GM20431 (cell line): ENCODE measurements around the gene UBE2Q2.
"Not testable (repeated sequence)": the region's sequence is repeated elsewhere in the genome, so short reads cannot be mapped to it uniquely, and the experiment has no call there.

ENCODE experiments used
- in situ Hi-C: fragments of 300-500 bp; cut with MseI, MboI; formaldehyde crosslinking; loops from one replicate; pipeline ENCODE4 v1.15.0; 2020; ENCODE audit warnings: low sequenced_read_pairs; ENCODE audit not compliant: unreplicated experiment

UBE2Q2 gene

DNA sequence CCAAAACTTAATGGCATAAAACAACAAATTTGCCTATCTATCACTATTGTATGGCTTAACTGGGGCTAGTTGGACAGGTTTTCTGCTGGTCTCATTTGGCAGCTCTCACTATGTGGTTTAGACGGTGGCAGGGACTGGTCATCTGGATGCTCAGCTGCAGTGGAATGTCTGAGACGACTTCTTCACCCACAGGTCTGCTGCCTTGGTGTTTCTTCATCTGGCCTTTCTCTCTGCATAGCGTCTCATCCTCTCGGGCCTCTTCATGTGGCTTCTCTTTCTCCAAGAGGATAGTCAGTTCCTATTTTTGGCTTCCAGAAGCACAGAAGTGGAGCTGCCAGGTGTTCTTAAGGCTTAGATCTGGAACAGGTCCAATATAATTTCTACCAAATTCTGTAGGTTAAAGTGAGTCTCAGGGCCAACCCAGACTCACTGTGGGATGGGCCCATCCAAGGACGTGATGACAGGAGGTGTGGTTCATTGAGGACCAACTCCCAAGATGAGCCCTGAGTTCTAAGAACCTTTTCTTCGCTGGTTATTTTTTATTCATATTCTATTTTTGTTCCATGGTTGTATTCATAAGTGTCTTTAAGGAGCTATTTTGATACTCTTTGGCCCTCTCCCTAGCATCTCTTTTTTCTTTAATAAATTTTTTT, 18.6 kb downstream of the UBE2Q2 start:
- in situ Hi-C loops, result no loop called here

DNA sequence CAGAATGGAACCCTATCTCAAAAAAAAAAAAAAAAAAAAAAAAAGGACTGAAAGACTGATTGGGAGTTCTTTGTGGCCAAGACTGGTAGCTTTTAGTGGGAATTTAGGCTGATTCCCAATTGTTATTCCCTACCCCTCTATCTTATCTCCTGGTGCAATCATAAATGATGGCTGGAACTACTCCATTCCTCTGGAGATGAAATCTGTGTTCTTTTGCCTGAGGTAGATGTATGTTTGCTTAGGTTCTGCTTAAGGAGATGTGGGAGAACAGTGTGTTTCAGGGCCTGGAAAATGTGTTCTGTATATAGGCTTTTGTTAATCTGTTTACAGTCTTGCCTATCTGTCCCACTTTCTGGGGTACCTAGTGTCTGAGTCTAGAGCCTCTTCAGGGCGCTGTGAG, 19.5 kb downstream of the UBE2Q2 start:
- in situ Hi-C loops, result no loop called here

GRCh38 chr15:75864213-75865059, 21.2 kb downstream of the UBE2Q2 start:
- in situ Hi-C loops, result no loop called here

DNA sequence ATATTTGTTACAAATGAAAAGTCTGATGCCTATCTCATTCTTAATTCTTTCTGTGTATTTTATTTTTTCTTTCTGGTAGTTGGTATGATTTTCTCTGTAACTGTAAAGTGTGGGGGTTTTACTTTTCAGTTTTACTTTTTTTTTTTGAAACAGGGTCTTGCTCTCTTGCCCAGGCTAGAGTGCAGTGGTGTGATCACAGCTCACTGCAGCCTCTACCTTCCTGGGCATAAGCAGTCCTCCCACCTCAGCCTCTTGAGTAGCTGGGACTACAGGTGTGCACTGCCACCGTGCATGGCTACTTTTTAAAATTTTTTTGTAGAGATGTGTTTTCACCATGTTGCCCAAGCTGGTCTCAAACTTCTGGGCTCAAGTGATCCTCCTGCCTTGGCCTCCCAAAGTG, 22.8 kb downstream of the UBE2Q2 start:
- in situ Hi-C loops, result not testable (repeated sequence)

DNA sequence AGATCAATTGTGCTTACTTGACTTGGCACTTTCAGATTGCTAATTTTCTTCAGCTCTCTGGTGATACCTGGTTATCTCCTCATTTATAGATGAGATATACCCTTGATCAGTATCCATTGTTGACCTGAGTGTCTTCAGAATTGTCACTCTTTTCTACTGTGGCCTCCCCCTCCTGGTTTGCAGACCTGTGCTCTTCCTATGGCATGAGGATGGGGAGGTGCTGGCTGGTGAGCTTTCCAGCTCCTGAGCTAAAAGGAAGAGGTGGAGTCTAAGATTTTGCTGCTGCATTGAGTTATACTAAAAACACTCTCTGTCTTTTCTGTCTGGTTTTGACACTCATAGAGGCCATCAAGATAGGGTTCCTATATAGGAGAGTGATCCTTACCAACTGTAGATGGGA, 23.7 kb downstream of the UBE2Q2 start:
- in situ Hi-C loops, result no loop called here

- in situ Hi-C loops, result no loop called here
These were observed 24.2 kb downstream of the UBE2Q2 start for GRCh38 chr15:75867449-75867848.

GRCh38 chr15:75868019-75868418, 24.8 kb downstream of the UBE2Q2 start:
- in situ Hi-C loops, result no loop called here

- in situ Hi-C loops, result no loop called here
These were observed 26.2 kb downstream of the UBE2Q2 start for GRCh38 chr15:75869446-75869845.

GRCh38 chr15:75871589-75871988, 28.3 kb downstream of the UBE2Q2 start:
- in situ Hi-C loops, result not testable (repeated sequence)

- in situ Hi-C loops, result no loop called here
These were observed 29.2 kb downstream of the UBE2Q2 start for GRCh38 chr15:75872403-75872990.

DNA sequence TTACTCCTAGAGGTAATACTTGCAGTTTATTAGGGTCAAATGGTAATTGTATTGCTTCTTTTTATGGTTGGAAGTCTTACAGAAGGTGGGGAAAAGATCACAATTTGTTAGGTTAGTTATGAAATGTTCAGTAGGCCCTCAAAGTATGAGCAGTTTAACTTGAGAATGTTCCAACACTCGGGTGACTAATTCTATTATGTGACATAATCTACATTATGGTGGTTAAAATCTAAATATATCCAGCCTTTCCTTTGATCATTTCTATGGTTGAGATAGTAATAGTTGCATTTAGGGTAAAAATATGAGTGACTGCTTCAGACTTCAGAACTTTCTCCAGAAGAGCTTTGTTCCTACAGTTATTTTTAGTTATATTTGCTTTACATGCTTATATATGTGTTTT, 40.8 kb downstream of the UBE2Q2 start:
- in situ Hi-C loops, result no loop called here

GRCh38 chr15:75887178-75887577, 43.9 kb downstream of the UBE2Q2 start:
- in situ Hi-C loops, result no loop called here

- in situ Hi-C loops, result no loop called here
These were observed 48.6 kb downstream of the UBE2Q2 start for GRCh38 chr15:75891895-75892294.

DNA sequence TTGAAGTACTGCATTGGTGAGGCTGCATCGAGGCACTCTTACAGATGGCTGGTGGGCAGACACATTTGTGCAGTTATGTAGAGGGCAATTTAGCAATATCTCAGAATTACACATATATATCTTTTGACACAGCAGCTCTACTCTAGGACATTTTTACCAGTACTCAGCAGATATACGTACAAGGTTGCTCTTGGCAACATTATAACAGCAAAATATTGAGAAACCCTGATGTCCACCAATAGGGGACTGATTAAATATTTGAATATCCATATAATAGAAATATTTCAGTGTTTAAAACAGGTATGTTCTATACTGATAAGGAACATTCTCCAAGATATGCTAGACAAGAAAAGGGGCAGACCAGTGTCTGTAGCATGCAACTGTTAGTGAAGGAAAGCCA, 52.5 kb downstream of the UBE2Q2 start:
- in situ Hi-C loops, result no loop called here

DNA sequence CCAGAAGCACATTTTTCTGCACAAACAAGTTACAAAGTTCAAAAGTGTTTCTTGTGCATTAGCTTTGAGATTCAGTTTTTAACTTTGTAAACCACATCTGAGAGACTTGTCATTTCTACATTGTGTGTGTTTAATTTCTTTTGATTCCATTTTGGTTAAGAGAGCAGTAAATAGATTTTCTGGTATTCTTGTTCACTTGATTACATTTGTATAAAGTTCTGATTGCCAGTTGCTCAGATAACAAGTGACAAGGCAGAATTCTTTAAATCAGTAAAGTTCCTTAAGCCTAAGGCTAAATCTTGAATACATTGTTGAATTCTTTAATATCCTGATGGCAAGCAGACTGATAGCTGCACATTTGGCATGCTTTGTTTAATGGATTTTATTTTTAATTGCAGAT, 57.3 kb downstream of the UBE2Q2 start:
- in situ Hi-C loops, result no loop called here

DNA sequence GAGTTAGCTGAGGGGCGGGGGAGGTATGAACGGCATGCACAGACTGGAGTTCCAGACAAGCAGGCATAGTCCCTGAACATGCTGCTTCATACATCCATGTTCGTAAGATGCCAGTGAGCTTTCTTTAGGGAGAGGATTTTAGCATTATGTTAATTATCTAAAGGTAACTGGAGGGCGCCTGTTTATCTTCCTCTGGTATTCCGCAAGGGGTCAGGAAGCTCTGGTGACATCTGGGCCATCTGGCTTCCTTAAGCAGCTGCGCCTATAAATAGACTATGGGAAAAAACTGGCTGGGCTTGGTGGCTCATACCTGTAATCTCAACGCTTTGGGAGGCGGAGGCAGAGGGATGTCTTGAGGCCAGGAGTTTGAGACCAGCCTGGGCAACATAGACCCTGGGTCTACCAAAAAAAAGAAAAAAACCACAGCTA, 58.9 kb downstream of the UBE2Q2 start:
- in situ Hi-C loops, result no loop called here

- in situ Hi-C loops, result no loop called here
These were observed 60.3 kb downstream of the UBE2Q2 start, which contains the start of gene FBXO22 for GRCh38 chr15:75903331-75904239. TSS of gene FBXO22 (plus strand) at chr15:75903878. CDS start at chr15:75903964, 86 bp downstream.

- in situ Hi-C loops, result no loop called here
These were observed 62.0 kb downstream of the UBE2Q2 start for GRCh38 chr15:75905231-75905630.

GRCh38 chr15:75910355-75910754, 67.1 kb downstream of the UBE2Q2 start:
- in situ Hi-C loops, result not testable (repeated sequence)

DNA sequence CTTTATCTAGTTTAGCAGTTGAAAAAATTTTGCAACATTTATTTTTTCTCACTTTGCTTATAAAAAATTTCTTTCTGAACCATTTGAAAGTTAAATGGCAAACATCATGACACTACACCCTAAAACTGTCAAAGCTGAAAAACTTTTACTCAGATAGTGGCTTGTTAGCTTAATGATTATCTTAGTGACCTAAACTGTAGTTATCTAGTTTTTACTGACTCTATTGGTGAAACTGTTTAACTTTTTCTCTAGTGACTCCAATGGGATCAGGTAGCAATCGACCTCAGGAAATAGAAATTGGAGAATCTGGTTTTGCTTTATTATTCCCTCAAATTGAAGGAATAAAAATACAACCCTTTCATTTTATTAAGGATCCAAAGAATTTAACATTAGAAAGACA, 73.7 kb downstream of the UBE2Q2 start:
- in situ Hi-C loops, result no loop called here
